ENCODE measurements around the gene INSYN2B.

DNA sequence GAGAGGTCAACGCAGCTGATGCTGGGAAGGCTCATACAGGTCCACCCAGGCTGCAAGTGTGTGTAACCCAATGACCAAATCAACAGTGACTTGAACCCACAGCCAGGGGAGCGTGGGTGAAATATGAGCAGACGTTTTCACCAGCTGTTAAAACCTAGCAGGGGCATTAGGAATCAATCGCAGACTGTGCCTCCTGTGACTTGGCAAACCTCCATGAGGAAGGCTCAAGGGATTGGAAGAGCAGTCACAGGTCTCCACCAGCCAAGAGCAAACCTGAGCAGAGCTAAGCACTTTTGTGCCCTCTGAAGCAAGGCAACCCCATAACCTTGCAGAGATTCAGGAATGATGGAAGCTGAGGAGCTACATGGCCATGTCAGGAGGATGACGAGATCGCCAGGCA lies 25.5 kb downstream of the INSYN2B start:
- no peak for TF ChIP-seq CTCF (IDR thresholded peaks at IDR 0.05; ENCODE audit: low read depth, low read length)
- no peak for TF ChIP-seq EZH2phosphoT487 (IDR thresholded peaks at IDR 0.05; ENCODE audit: low read depth)
